H9 (cell line): ENCODE data around the gene NTSR2. TPM values are rescaled to one million over a fixed set of nuclear protein-coding genes. Genes with fewer than 3 reads are reported as not detected.

ENCODE experiments used
- DNase-seq: peaks from one replicate; pipeline ENCODE4 v3.0.0-alpha.2; 2017
- H2AFZ ChIP-seq: one replicate; pipeline ENCODE4 v1.6.1; 2013; ENCODE audit warnings: mild to moderate bottlenecking, low read length, control low read depth, moderate library complexity
- H2AK5ac ChIP-seq: 2 replicates; pipeline ENCODE4 v1.6.1; 2013; ENCODE audit warnings: low read length, control low read depth, mixed read lengths; ENCODE audit not compliant: insufficient read length
- H2BK120ac ChIP-seq: one replicate; pipeline ENCODE4 v1.6.1; 2013; ENCODE audit warnings: low read depth, mild to moderate bottlenecking, low read length, control low read depth, inconsistent platforms; ENCODE audit not compliant: poor library complexity, severe bottlenecking
- H2BK12ac ChIP-seq: 2 replicates; pipeline ENCODE4 v1.6.1; 2013; ENCODE audit warnings: low read length, control low read depth, mixed read lengths, low read depth; ENCODE audit not compliant: insufficient read length
- H2BK15ac ChIP-seq: 2 replicates; pipeline ENCODE4 v1.6.1; 2013; ENCODE audit warnings: low read depth, low read length, control low read depth
- H2BK20ac ChIP-seq: one replicate; pipeline ENCODE4 v1.6.1; 2013; ENCODE audit warnings: low read depth, mild to moderate bottlenecking, low read length, control low read depth, inconsistent platforms; ENCODE audit not compliant: poor library complexity, severe bottlenecking
- H2BK5ac ChIP-seq: 2 replicates; pipeline ENCODE4 v1.6.1; 2013; ENCODE audit warnings: low read length, control low read depth, mixed read lengths; ENCODE audit not compliant: insufficient read length
- H3K14ac ChIP-seq: 2 replicates; pipeline ENCODE4 v1.6.1; 2013; ENCODE audit warnings: low read length, control low read depth; ENCODE audit not compliant: insufficient read depth
- H3K18ac ChIP-seq: 2 replicates; pipeline ENCODE4 v1.6.1; 2013; ENCODE audit warnings: low read depth, mild to moderate bottlenecking, mixed read lengths, low read length, control low read depth; ENCODE audit not compliant: insufficient read length
- H3K23ac ChIP-seq: 2 replicates; pipeline ENCODE4 v1.6.1; 2013; ENCODE audit warnings: low read length, control low read depth, mixed read lengths, low read depth; ENCODE audit not compliant: insufficient read length
- H3K23me2 ChIP-seq: 2 replicates; pipeline ENCODE4 v1.6.1; 2013; ENCODE audit warnings: low read depth, mild to moderate bottlenecking, mixed read lengths, low read length, control low read depth; ENCODE audit not compliant: insufficient read length, poor library complexity, severe bottlenecking
- H3K27ac ChIP-seq: 2 replicates; pipeline ENCODE4 v1.5.1; 2013; ENCODE audit warnings: low read length, control low read depth, mixed read lengths, low read depth; ENCODE audit not compliant: insufficient read length
- H3K27me3 ChIP-seq: 2 replicates; pipeline ENCODE4 v1.6.1; 2013; ENCODE audit warnings: low read length, control low read depth, inconsistent platforms; ENCODE audit not compliant: insufficient read depth
- H3K4ac ChIP-seq: 2 replicates; pipeline ENCODE4 v1.6.1; 2013; ENCODE audit warnings: low read depth, mild to moderate bottlenecking, control low read depth, inconsistent platforms, low read length, moderate library complexity
- H3K4me1 ChIP-seq: 2 replicates; pipeline ENCODE4 v1.6.1; 2013; ENCODE audit warnings: low read length, control low read depth, inconsistent platforms; ENCODE audit not compliant: insufficient read depth
- H3K4me2 ChIP-seq: 2 replicates; pipeline ENCODE4 v1.6.1; 2013; ENCODE audit warnings: low read length, control low read depth, mixed read lengths; ENCODE audit not compliant: insufficient read length, insufficient read depth
- H3K56ac ChIP-seq: 2 replicates; pipeline ENCODE4 v1.6.1; 2013; ENCODE audit warnings: low read depth, mild to moderate bottlenecking, mixed read lengths, low read length, control low read depth; ENCODE audit not compliant: insufficient read length
- H3K79me1 ChIP-seq: 2 replicates; pipeline ENCODE4 v1.6.1; 2013; ENCODE audit warnings: low read depth, mild to moderate bottlenecking, moderate library complexity, low read length, control low read depth, inconsistent platforms; ENCODE audit not compliant: insufficient read depth, poor library complexity, severe bottlenecking
- H3K79me2 ChIP-seq: 2 replicates; pipeline ENCODE4 v1.6.1; 2013; ENCODE audit warnings: low read length, control low read depth, inconsistent platforms; ENCODE audit not compliant: insufficient read depth
- H3K9ac ChIP-seq: 2 replicates; pipeline ENCODE4 v1.6.1; 2013; ENCODE audit warnings: low read length, control low read depth, mixed read lengths; ENCODE audit not compliant: insufficient read length; ENCODE audit errors: extremely low read depth
- H3K9me3 ChIP-seq: one replicate; pipeline ENCODE4 v1.6.1; 2013; ENCODE audit warnings: low read depth, low read length, inconsistent platforms; ENCODE audit not compliant: control insufficient read depth
- H3T11ph ChIP-seq: one replicate; pipeline ENCODE4 v1.6.1; 2013; ENCODE audit warnings: mild to moderate bottlenecking, low read length, control low read depth, inconsistent platforms
- H4K20me1 ChIP-seq: one replicate; pipeline ENCODE4 v1.6.1; 2013; ENCODE audit not compliant: control insufficient read depth, insufficient read length, insufficient read depth
- H4K5ac ChIP-seq: 2 replicates; pipeline ENCODE4 v1.6.1; 2013; ENCODE audit warnings: low read depth, mild to moderate bottlenecking, mixed read lengths, low read length, control low read depth; ENCODE audit not compliant: insufficient read length
- H4K8ac ChIP-seq: replicated peaks from 2 replicates; pipeline ENCODE4 v1.6.1; 2013; ENCODE audit warnings: low read length, control low read depth, mixed read lengths, low read depth; ENCODE audit not compliant: insufficient read length
- H4K91ac ChIP-seq: 2 replicates; pipeline ENCODE4 v1.6.1; 2013; ENCODE audit warnings: low read depth, mild to moderate bottlenecking, moderate library complexity, mixed read lengths, low read length, control low read depth; ENCODE audit not compliant: insufficient read length
- H3K27ac Mint-ChIP-seq, 3 experiments: 2 replicates in 2 of 3; 3 replicates in 1 of 3; pipeline ENCODE4 v1.8.0; 2020 to 2021; ENCODE audit warnings: mixed read lengths in 3 of 3, mild to moderate bottlenecking in 1 of 3, moderate library complexity in 1 of 3
- H3K27me3 Mint-ChIP-seq: 2 replicates; pipeline ENCODE4 v1.8.0; 2021; ENCODE audit warnings: low read depth, mild to moderate bottlenecking, moderate library complexity, mixed read lengths
- H3K36me3 Mint-ChIP-seq, 3 experiments: 2 replicates in 2 of 3; 3 replicates in 1 of 3; pipeline ENCODE4 v1.8.0; 2020 to 2021; ENCODE audit warnings: low read depth in 3 of 3, mixed read lengths in 3 of 3; ENCODE audit not compliant: insufficient read depth in 1 of 3
- H3K4me1 Mint-ChIP-seq, 2 experiments: 2 replicates each; pipeline ENCODE4 v1.8.0; 2020; ENCODE audit warnings: mixed read lengths in 2 of 2
- H3K4me3 Mint-ChIP-seq, 2 experiments: 2 replicates in 1 of 2; 3 replicates in 1 of 2; pipeline ENCODE4 v1.8.0; 2020 to 2021; ENCODE audit warnings: mild to moderate bottlenecking in 2 of 2, mixed read lengths in 2 of 2, moderate library complexity in 1 of 2
- H3K9me3 Mint-ChIP-seq, 2 experiments: 2 replicates in 1 of 2; 3 replicates in 1 of 2; pipeline ENCODE4 v1.8.0; 2020; ENCODE audit warnings: mild to moderate bottlenecking in 2 of 2, mixed read lengths in 2 of 2, moderate library complexity in 1 of 2
- CTCF ChIP-seq: fragments of 200-600 bp; sonication (generic); conservative IDR thresholded peaks from 3 replicates; pipeline ENCODE4 v1.8.0; 2021; ENCODE audit warnings: antibody characterized with exemption, mild to moderate bottlenecking
- WGBS: extraction: QIAGEN DNeasy Blood & Tissue Kit; methylation state at CpG from one replicate; pipeline ENCODE4 v1.1.7; 2013; ENCODE audit warnings: missing lambda C conversion rate, low lambda C conversion rate, mixed read lengths; ENCODE audit not compliant: insufficient read length; ENCODE audit errors: extremely low coverage; 5-methylcytosine and 5-hydroxymethylcytosine counted together
- total RNA-seq: library from RNA; stranded (reverse); gene quantifications from 2 replicates; pipeline ENCODE4 v1.2.1, GENCODE V29; 2021

NTSR2 gene
- total RNA-seq, 1 experiment from 2014 or later: not detected

GRCh38 chr2:11642972-11643371, 27.0 kb downstream of the NTSR2 start:
- Histone ChIP-seq H2BK120ac (no peak overlapping the region), H3K79me2 (no peaks in the 10 kb centered on the region), H2BK12ac (no peak overlapping the region), H3T11ph (no peak overlapping the region), H3K9ac (no peak overlapping the region), H3K9me3 (no peaks in the 10 kb centered on the region), H3K4me1 (no peaks in the 10 kb centered on the region), H3K27me3 (no peaks in the 10 kb centered on the region), H4K91ac (no peak overlapping the region), H2BK5ac (no peak overlapping the region), H3K23me2 (no peaks in the 10 kb centered on the region), H2BK20ac (no peak overlapping the region), H3K14ac (no peak overlapping the region), H3K27ac (no peak overlapping the region), H2AFZ (no peak overlapping the region), H3K79me1 (no peaks in the 10 kb centered on the region), H3K4me2 (no peak overlapping the region), H3K4ac (no peak overlapping the region), H3K56ac (no peak overlapping the region), H4K20me1 (no peaks in the 10 kb centered on the region), H3K23ac (no peak overlapping the region), H4K5ac (no peak overlapping the region), H2AK5ac (no peak overlapping the region), H2BK15ac (no peak overlapping the region), H4K8ac (no peak overlapping the region), H3K18ac (no peak overlapping the region)
- no CpG with 5 or more reads among the region's 7 CpGs for WGBS
- H3K4me3 Mint-ChIP-seq: no peak overlapping the region
- H3K36me3 Mint-ChIP-seq: peaks cover 18 to 23% (median 18%) of the 10 kb centered on the region in 3 experiments; a peak in 6 of 7 replicates
- no peaks in the 10 kb centered on the region for H3K4me1 Mint-ChIP-seq
- DNase-seq: no peak
- TF ChIP-seq CTCF: peak; percentile 50
- H3K27ac Mint-ChIP-seq: no peak overlapping the region
- no peaks in the 10 kb centered on the region for H3K9me3 Mint-ChIP-seq
- no peaks in the 10 kb centered on the region for H3K27me3 Mint-ChIP-seq
